Measurements from ENCODE around the gene CFAP61.

CFAP61 gene

GRCh38 chr20:20293141-20293540 lies 240.8 kb downstream of the CFAP61 start:
- DNase-seq, result no peak

GRCh38 chr20:20293691-20294385 lies 241.5 kb downstream of the CFAP61 start:
- DNase-seq, result peak; percentile 10

GRCh38 chr20:20295621-20296498 lies 243.5 kb downstream of the CFAP61 start:
- DNase-seq, result no peak

GRCh38 chr20:20297181-20297580 lies 244.8 kb downstream of the CFAP61 start:
- DNase-seq, result no peak

- no peak for DNase-seq
Measured at GRCh38 chr20:20297752-20298151, 245.4 kb downstream of the CFAP61 start.

GRCh38 chr20:20299904-20300303 lies 247.6 kb downstream of the CFAP61 start:
- DNase-seq, result no peak

GRCh38 chr20:20303320-20303719 lies 251.0 kb downstream of the CFAP61 start:
- no peak for DNase-seq

- DNase-seq, result peak; percentile 60
Measured at GRCh38 chr20:20303742-20304141, 251.4 kb downstream of the CFAP61 start.

GRCh38 chr20:20304942-20305341 lies 252.6 kb downstream of the CFAP61 start:
- DNase-seq, result no peak

GRCh38 chr20:20312562-20312961 lies 260.2 kb downstream of the CFAP61 start:
- DNase-seq, result no peak

GRCh38 chr20:20317195-20317594 lies 264.9 kb downstream of the CFAP61 start:
- peak; percentile 15 for DNase-seq

- DNase-seq, result no peak
Measured at GRCh38 chr20:20317621-20318364, 265.5 kb downstream of the CFAP61 start.

GRCh38 chr20:20318365-20319161 lies 266.2 kb downstream of the CFAP61 start:
- DNase-seq, result peak; percentile 53

GRCh38 chr20:20321134-20321533 lies 268.8 kb downstream of the CFAP61 start:
- DNase-seq, result peak; percentile 31

- DNase-seq, result no peak
Measured at GRCh38 chr20:20321917-20322316, 269.6 kb downstream of the CFAP61 start.

GRCh38 chr20:20322912-20323311 lies 270.6 kb downstream of the CFAP61 start:
- DNase-seq, result no peak

GRCh38 chr20:20327746-20328145 lies 275.4 kb downstream of the CFAP61 start:
- peak; percentile 84 for DNase-seq

- DNase-seq, result no peak
Measured at GRCh38 chr20:20329564-20329963, 277.2 kb downstream of the CFAP61 start.

GRCh38 chr20:20331156-20331555 lies 278.8 kb downstream of the CFAP61 start:
- DNase-seq, result no peak

GRCh38 chr20:20331817-20332216 lies 279.5 kb downstream of the CFAP61 start:
- DNase-seq, result peak; percentile 64

- peak; percentile 83 for DNase-seq
Measured at GRCh38 chr20:20333866-20334265, 281.5 kb downstream of the CFAP61 start.

GRCh38 chr20:20334489-20334888 lies 282.2 kb downstream of the CFAP61 start:
- peak; percentile 78 for DNase-seq

All from inflammatory macrophage treated with lipopolysaccharide for 4 hours (primary cell).